ENCODE data around the gene PCP4. TPM values are rescaled to one million over a fixed set of nuclear protein-coding genes. Genes with fewer than 3 reads are reported as not detected.

The PCP4 gene
- total RNA-seq, 5 donors from 2014 or later (not counting 1 experiment from before 2014, with no cell fraction given) = not detected

DNA sequence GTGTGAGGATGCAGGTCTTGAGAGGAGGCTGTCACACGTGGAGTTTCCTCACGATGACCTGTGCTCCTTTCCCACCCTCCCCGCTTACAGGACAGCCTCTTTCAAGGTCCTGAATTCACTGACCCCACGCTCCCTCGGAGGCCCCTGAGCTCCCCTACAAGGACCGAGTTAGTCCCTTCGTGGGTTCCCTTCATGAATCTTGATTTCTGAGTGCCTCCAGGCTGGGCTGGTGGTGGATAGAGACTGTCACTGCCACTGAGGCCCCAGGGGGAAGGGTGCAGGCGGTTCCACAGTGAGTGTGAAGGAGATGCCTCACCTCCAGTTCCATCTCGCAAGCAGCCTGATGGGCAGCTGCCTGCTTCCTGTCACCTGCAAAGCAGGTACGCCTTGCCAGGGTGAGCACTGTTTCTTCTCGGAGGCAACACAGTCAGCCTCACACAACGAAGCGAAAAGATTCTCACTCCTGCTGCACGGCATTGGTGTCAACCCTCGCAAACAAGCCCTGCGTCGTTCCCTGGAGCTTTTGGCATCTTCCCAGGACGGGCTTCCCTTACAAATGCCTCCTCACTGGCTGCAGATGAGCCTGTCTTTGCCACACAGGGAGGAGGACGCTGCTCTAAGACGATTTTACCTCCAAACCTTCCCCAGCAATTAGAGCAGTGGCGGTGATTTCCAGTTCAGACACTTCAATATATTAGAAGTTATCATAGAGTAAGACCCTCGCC, 26.7 kb upstream of the PCP4 start:
- Mint-ChIP-seq H3K36me3 (no peaks in the 10 kb centered on the region), H3K4me3 (no peak overlapping the region), H3K27me3 (peaks cover 2 to 17% of the 10 kb centered on the region in 2 donors), H3K9me3 (peaks cover 0 to 9% (median 3%) of the 10 kb centered on the region in 3 donors), H3K4me1 (no peaks in the 10 kb centered on the region), H3K27ac (no peak overlapping the region)
- Histone ChIP-seq H3K4me1 (ENCODE audit: control insufficient read depth in 1 of 2, extremely low read depth in 1 of 2, insufficient read depth in 2 of 2, low read length in 2 of 2) (no peaks in the 10 kb centered on the region), H3K36me3 (ENCODE audit: control insufficient read depth in 2 of 2, extremely low read depth in 1 of 2, insufficient read depth in 1 of 2, low read length in 1 of 2) (no peaks in the 10 kb centered on the region), H3K27ac (ENCODE audit: low read length) (no peak overlapping the region), H3K27me3 (replicated peaks in 1 of 2; ENCODE audit: control insufficient read depth in 2 of 2, extremely low read depth in 1 of 2, insufficient read depth in 2 of 2, low read length in 1 of 2) (no peaks in the 10 kb centered on the region), H3K9me3 (no peaks in the 10 kb centered on the region), H3K4me3 (ENCODE audit: control insufficient read depth in 1 of 2, extremely low read depth in 1 of 2, low read length in 1 of 2) (no peak overlapping the region)
- ATAC-seq (replicated peaks in 1 of 4) = no peak
- CTCF ChIA-PET = no interaction called here
- 75% methylated on average over 15 of the region's 22 CpGs for WGBS (ENCODE audit: insufficient coverage)
- no peak for DNase-seq
- POLR2A ChIA-PET = no interaction called here

DNA sequence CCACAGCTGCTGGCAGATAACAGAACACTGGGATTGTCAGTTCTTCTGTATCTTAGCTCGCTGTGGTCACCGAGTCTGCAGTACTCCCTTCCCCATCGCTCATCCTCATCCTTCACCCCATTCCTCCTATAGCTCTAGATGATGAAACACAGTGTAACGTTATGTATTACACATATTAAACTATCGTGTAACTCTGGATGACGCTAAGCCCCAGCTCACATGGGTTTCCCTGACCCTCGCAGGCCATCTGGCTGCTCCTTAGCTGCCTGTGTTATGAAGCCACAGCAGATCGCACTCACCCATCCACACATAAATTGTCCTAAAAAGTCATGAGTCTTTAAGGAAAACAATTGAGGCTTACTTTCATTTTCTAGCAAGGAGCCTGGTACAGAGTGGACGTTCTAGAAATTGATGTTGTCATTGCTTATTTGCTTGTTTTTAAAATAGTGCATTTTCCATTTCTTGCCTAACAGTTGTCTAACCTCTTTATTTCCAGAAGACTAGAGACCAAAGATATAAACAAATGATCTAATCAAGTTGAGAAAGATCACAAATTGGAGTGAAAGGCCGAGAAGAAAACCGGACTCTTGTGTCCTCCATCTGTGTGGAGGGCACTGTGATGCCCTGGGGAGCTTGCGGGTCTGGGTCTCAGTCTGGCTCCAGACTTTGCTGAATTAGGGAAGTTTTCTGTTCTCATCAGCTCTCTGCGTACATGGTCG, 24.3 kb upstream of the PCP4 start:
- 75% methylated on average over 12 of the region's 14 CpGs for WGBS (ENCODE audit: insufficient coverage)
- peaks cover 0 to 9% (median 3%) of the 10 kb centered on the region in 3 donors for H3K9me3 Mint-ChIP-seq

DNA sequence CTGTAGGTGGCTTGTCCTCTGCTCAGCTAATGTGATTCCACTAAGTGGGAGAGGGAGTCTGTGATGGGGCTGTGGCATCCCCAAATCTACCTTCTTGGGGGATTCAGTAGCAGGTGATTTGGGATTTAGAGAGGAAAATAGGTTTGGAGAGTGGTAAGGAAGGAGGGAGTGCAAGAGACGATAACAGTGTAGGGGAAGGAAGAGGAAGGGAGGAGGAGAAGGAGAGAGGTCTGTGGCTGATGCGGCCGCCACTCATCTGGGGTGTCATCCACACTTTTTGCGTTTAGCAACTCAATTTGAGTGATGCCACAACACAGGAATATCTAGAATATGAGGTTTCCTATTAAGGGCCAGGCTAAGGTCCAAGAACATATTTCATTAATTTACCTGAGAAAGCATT, 23.8 kb upstream of the PCP4 start:
- Histone ChIP-seq H3K27ac (ENCODE audit: low read length) (no peak overlapping the region), H3K4me1 (ENCODE audit: control insufficient read depth in 1 of 2, extremely low read depth in 1 of 2, insufficient read depth in 2 of 2, low read length in 2 of 2) (no peaks in the 10 kb centered on the region), H3K9me3 (no peaks in the 10 kb centered on the region), H3K4me3 (ENCODE audit: control insufficient read depth in 1 of 2, extremely low read depth in 1 of 2, low read length in 1 of 2) (no peak overlapping the region), H3K27me3 (replicated peaks in 1 of 2; ENCODE audit: control insufficient read depth in 2 of 2, extremely low read depth in 1 of 2, insufficient read depth in 2 of 2, low read length in 1 of 2) (peaks cover 0 to 4% of the 10 kb centered on the region in 2 experiments), H3K36me3 (ENCODE audit: control insufficient read depth in 2 of 2, extremely low read depth in 1 of 2, insufficient read depth in 1 of 2, low read length in 1 of 2) (no peaks in the 10 kb centered on the region)
- POLR2A ChIA-PET = no interaction called here
- Mint-ChIP-seq H3K27ac (no peak overlapping the region), H3K27me3 (peaks cover 2 to 14% of the 10 kb centered on the region in 2 donors), H3K36me3 (no peaks in the 10 kb centered on the region), H3K4me1 (no peaks in the 10 kb centered on the region), H3K4me3 (no peak overlapping the region), H3K9me3 (peaks cover 0 to 5% (median 3%) of the 10 kb centered on the region in 3 donors)
- 74% methylated on average over 3 of the region's 4 CpGs for WGBS (ENCODE audit: insufficient coverage)
- DNase-seq = no peak
- CTCF ChIA-PET = no interaction called here
- ATAC-seq (replicated peaks in 1 of 4) = no peak

More for the DNA sequence above, 24.3 kb upstream of the PCP4 start:
- POLR2A ChIA-PET = no interaction called here
- no peaks in the 10 kb centered on the region for H3K36me3 Mint-ChIP-seq
- Histone ChIP-seq H3K4me3 (ENCODE audit: control insufficient read depth in 1 of 2, extremely low read depth in 1 of 2, low read length in 1 of 2) (no peak overlapping the region), H3K36me3 (ENCODE audit: control insufficient read depth in 2 of 2, extremely low read depth in 1 of 2, insufficient read depth in 1 of 2, low read length in 1 of 2) (no peaks in the 10 kb centered on the region), H3K4me1 (ENCODE audit: control insufficient read depth in 1 of 2, extremely low read depth in 1 of 2, insufficient read depth in 2 of 2, low read length in 2 of 2) (no peaks in the 10 kb centered on the region), H3K9me3 (no peaks in the 10 kb centered on the region), H3K27ac (ENCODE audit: low read length) (no peak overlapping the region), H3K27me3 (replicated peaks in 1 of 2; ENCODE audit: control insufficient read depth in 2 of 2, extremely low read depth in 1 of 2, insufficient read depth in 2 of 2, low read length in 1 of 2) (peaks cover 0 to 3% of the 10 kb centered on the region in 2 experiments)
- H3K4me1 Mint-ChIP-seq = no peaks in the 10 kb centered on the region
- H3K27ac Mint-ChIP-seq = no peak overlapping the region
- H3K27me3 Mint-ChIP-seq = peaks cover 2 to 17% of the 10 kb centered on the region in 2 donors
- DNase-seq (no peak), ATAC-seq (replicated peaks in 1 of 4) (no peak)
- CTCF ChIA-PET = no interaction called here
- no peak overlapping the region for H3K4me3 Mint-ChIP-seq

DNA sequence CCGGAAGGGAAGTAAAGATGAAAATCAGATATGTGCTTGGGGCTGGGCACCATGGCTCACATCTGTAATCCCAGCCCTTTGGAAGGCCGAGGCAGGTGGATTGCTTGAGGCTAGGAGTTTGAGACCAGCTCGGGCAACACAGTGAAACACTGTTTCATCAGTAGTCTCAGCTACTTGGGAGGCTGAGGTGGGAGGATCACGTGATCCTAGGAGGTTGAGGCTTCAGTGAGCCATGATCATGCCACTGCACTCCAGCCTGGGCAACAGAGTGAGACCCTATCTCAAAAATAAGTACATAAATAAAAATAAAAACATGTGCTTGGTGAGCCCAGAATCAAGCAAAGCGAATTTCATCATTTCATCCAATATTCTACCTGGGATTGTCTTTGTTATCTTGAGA, 23.3 kb upstream of the PCP4 start:
- Mint-ChIP-seq H3K4me3 (no peak overlapping the region), H3K36me3 (no peaks in the 10 kb centered on the region), H3K27ac (no peak overlapping the region), H3K9me3 (peaks cover 0 to 5% (median 3%) of the 10 kb centered on the region in 3 donors), H3K27me3 (peaks cover 2 to 13% of the 10 kb centered on the region in 2 donors), H3K4me1 (no peaks in the 10 kb centered on the region)
- no peaks in the 10 kb centered on the region for H3K36me3 ChIP-seq (ENCODE audit: control insufficient read depth in 2 of 2, extremely low read depth in 1 of 2, insufficient read depth in 1 of 2, low read length in 1 of 2)
- no peak for DNase-seq
- ChIA-PET CTCF (no interaction called here), POLR2A (no interaction called here)
- no peak overlapping the region for H3K4me3 ChIP-seq (ENCODE audit: control insufficient read depth in 1 of 2, extremely low read depth in 1 of 2, low read length in 1 of 2)
- ATAC-seq (replicated peaks in 1 of 4) = no peak
- H3K9me3 ChIP-seq = no peaks in the 10 kb centered on the region
- WGBS (ENCODE audit: insufficient coverage) = 69% methylated on average over 3 of the region's 5 CpGs
- no peak overlapping the region for H3K27ac ChIP-seq (ENCODE audit: low read length)
- H3K4me1 ChIP-seq (ENCODE audit: control insufficient read depth in 1 of 2, extremely low read depth in 1 of 2, insufficient read depth in 2 of 2, low read length in 2 of 2) = no peaks in the 10 kb centered on the region
- H3K27me3 ChIP-seq (replicated peaks in 1 of 2; ENCODE audit: control insufficient read depth in 2 of 2, extremely low read depth in 1 of 2, insufficient read depth in 2 of 2, low read length in 1 of 2) = peaks cover 0 to 4% of the 10 kb centered on the region in 2 experiments

DNA sequence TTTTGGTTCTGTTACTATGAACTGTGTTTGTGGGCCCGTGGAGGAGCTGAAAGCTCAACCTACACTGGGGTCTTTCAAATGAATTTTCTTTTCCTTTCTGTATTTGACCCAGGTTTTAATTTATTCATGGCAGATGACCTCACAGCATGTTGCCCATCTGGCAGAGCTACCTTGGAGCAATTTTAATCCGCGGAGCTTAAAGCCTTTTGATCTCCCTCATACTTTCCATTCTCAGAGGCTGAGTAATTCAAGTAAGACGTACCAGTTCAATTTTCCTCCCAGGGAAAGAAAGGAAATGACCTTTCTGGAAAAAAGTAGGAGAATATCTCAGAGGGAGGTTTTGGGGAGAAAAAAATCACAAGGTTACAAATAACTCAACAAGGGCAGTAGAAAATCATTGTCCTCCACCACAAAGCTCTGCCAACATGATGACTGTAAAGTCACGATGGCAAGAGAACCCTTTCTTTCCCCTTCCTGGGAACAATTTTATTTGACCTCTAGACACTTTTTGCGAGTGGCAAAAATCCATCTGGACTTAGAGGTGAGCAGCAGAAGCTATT, 21.6 kb upstream of the PCP4 start:
- 60% methylated on average over 2 of the region's 6 CpGs for WGBS (ENCODE audit: insufficient coverage)
- no peaks in the 10 kb centered on the region for H3K4me1 ChIP-seq (ENCODE audit: control insufficient read depth in 1 of 2, extremely low read depth in 1 of 2, insufficient read depth in 2 of 2, low read length in 2 of 2)
- H3K9me3 ChIP-seq = no peaks in the 10 kb centered on the region
- no peaks in the 10 kb centered on the region for H3K36me3 Mint-ChIP-seq
- H3K27me3 Mint-ChIP-seq = peaks cover 2 to 9% of the 10 kb centered on the region in 2 donors
- H3K27ac ChIP-seq (ENCODE audit: low read length) = no peak overlapping the region
- CTCF ChIA-PET = no interaction called here
- no peak overlapping the region for H3K27ac Mint-ChIP-seq
- H3K9me3 Mint-ChIP-seq = peaks cover 0 to 5% (median 3%) of the 10 kb centered on the region in 3 donors
- H3K4me1 Mint-ChIP-seq = no peaks in the 10 kb centered on the region
- H3K27me3 ChIP-seq (replicated peaks in 1 of 2; ENCODE audit: control insufficient read depth in 2 of 2, extremely low read depth in 1 of 2, insufficient read depth in 2 of 2, low read length in 1 of 2) = peaks cover 0 to 4% of the 10 kb centered on the region in 2 experiments
- POLR2A ChIA-PET = no interaction called here
- no peak overlapping the region for H3K4me3 ChIP-seq (ENCODE audit: control insufficient read depth in 1 of 2, extremely low read depth in 1 of 2, low read length in 1 of 2)
- ATAC-seq (replicated peaks in 1 of 4) (no peak), DNase-seq (no peak)
- no peaks in the 10 kb centered on the region for H3K36me3 ChIP-seq (ENCODE audit: control insufficient read depth in 2 of 2, extremely low read depth in 1 of 2, insufficient read depth in 1 of 2, low read length in 1 of 2)
- H3K4me3 Mint-ChIP-seq = no peak overlapping the region

DNA sequence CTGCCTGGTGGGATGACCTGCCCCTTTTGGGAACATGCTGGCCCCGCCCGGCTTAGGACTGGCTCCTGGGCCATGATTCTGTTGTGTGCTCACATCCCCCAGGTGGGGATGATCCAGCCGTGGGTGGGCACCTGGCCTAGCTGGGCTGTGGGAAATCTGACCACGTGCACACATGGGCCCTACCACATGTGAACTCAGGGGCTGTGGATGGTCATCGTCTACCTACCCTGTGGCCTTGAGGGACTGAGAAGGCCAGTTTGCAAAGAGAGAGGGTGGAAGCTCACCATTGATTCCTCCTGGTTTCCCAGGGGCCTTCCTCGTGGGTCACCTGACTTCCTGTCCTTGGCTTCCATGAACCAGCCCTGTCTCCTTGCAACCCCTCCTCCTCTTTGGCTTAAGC, 19.4 kb upstream of the PCP4 start:
- ATAC-seq (replicated peaks in 1 of 4) (no peak), DNase-seq (no peak)
- no peak overlapping the region for H3K4me3 ChIP-seq (ENCODE audit: control insufficient read depth in 1 of 2, extremely low read depth in 1 of 2, low read length in 1 of 2)
- H3K27me3 ChIP-seq (replicated peaks in 1 of 2; ENCODE audit: control insufficient read depth in 2 of 2, extremely low read depth in 1 of 2, insufficient read depth in 2 of 2, low read length in 1 of 2) = peaks cover 0 to 7% of the 10 kb centered on the region in 2 experiments
- Mint-ChIP-seq H3K36me3 (no peaks in the 10 kb centered on the region), H3K27ac (no peak overlapping the region), H3K9me3 (peaks cover 0 to 3% (median under 1%) of the 10 kb centered on the region in 3 donors), H3K4me3 (no peak overlapping the region), H3K4me1 (no peaks in the 10 kb centered on the region), H3K27me3 (peaks cover 2 to 5% of the 10 kb centered on the region in 2 donors)
- H3K9me3 ChIP-seq = no peaks in the 10 kb centered on the region
- H3K36me3 ChIP-seq (ENCODE audit: control insufficient read depth in 2 of 2, extremely low read depth in 1 of 2, insufficient read depth in 1 of 2, low read length in 1 of 2) = no peaks in the 10 kb centered on the region
- WGBS (ENCODE audit: insufficient coverage) = 73% methylated on average over 5 of the region's 6 CpGs
- CTCF ChIA-PET = no interaction called here
- no peaks in the 10 kb centered on the region for H3K4me1 ChIP-seq (ENCODE audit: control insufficient read depth in 1 of 2, extremely low read depth in 1 of 2, insufficient read depth in 2 of 2, low read length in 2 of 2)
- no peak overlapping the region for H3K27ac ChIP-seq (ENCODE audit: low read length)
- POLR2A ChIA-PET = no interaction called here

All from T-cell (primary cell).